Heart left ventricle (tissue), 16 donors: ENCODE measurements around the gene DRD4. TPM values are rescaled to one million over a fixed set of nuclear protein-coding genes. Genes with fewer than 3 reads are reported as not detected.

ENCODE experiments used
- ATAC-seq, 4 donors: fragments of 200-7000 bp; cut with Tn5 transposase; one replicate each; pipeline ENCODE4 v1.9.1; 2020 to 2022; ENCODE audit warnings: moderate library complexity in 4 of 4, mild to moderate bottlenecking in 3 of 4, moderate number of reproducible peaks in 1 of 4
- DNase-seq, 5 donors: peaks; one replicate each; pipeline ENCODE4 v3.0.0-alpha.2; 2020
- H3K27ac ChIP-seq, 12 donors: fragments of 200-600 bp; sonication (generic) in 4 of 12; one replicate each; pipeline versions ENCODE4 v1.5.0 to v1.8.0; 2016 to 2022; ENCODE audit warnings: mild to moderate bottlenecking in 2 of 12
- H3K27me3 ChIP-seq, 9 donors: fragments of 200-600 bp; sonication (generic) in 2 of 9; one replicate each; pipeline versions ENCODE4 v1.5.1 to v1.8.0; 2016 to 2022; ENCODE audit warnings: mild to moderate bottlenecking in 3 of 9
- H3K36me3 ChIP-seq, 9 donors: fragments of 200-600 bp; sonication (generic) in 2 of 9; one replicate each; pipeline versions ENCODE4 v1.5.0 to v1.8.0; 2018 to 2022; ENCODE audit warnings: mild to moderate bottlenecking in 2 of 9
- H3K4me1 ChIP-seq, 12 donors: fragments of 200-600 bp; sonication (generic) in 4 of 12; one replicate each; pipeline versions ENCODE4 v1.5.0 to v1.8.0; 2016 to 2022; ENCODE audit warnings: mild to moderate bottlenecking in 3 of 12
- H3K4me3 ChIP-seq, 12 donors: fragments of 200-600 bp; sonication (generic) in 4 of 12; one replicate each; pipeline versions ENCODE4 v1.5.0 to v1.8.0; 2017 to 2022; ENCODE audit warnings: mild to moderate bottlenecking in 9 of 12, moderate library complexity in 4 of 12
- H3K9me3 ChIP-seq, 12 donors: fragments of 200-600 bp; sonication (generic) in 4 of 12; one replicate each; pipeline versions ENCODE4 v1.5.0 to v1.8.0; 2016 to 2022; ENCODE audit warnings: mild to moderate bottlenecking in 1 of 12
- POLR2A ChIP-seq, 2 donors: fragments of 450-650 bp; IDR thresholded peaks; one replicate each; pipeline ENCODE4 v1.6.1; 2017; ENCODE audit warnings: antibody characterized with exemption in 2 of 2, mild to moderate bottlenecking in 2 of 2, moderate library complexity in 2 of 2
- WGBS, 4 donors: extraction: QIAGEN DNeasy Blood & Tissue Kit in 2 of 4; methylation state at CpG; one replicate each; pipeline versions ENCODE4 v1.1.5 to v1.1.7; 2013 to 2018; 5-methylcytosine and 5-hydroxymethylcytosine counted together
- intact Hi-C, 10 donors: fragments of 100-400 bp; cut with DNase I; formaldehyde crosslinking; loops; one replicate each; pipeline versions ENCODE4 v1.11.1 to v1.14.2; 2022
- polyA plus RNA-seq, 2 donors: library from polyadenylated mRNA; stranded (reverse); fragments of 200-250 nt; gene quantifications; one replicate each; pipeline ENCODE4 v1.2.3, GENCODE V29; 2013
- total RNA-seq, 9 donors: library from RNA; depleted of rRNA in 2 of 9; stranded (reverse); fragments of >200 nt in 2 of 9; fragmentation: NEBNext Ultra II Directional in 3 of 9; extraction: Animal tissue kit (Norgen Biotek cat#: 25700) in 3 of 9; gene quantifications; one replicate each; pipeline versions ENCODE4 v1.1.0 to v1.2.4, GENCODE V29; 2016 to 2023
- TF ChIP-seq, protein P1 (sequence below), 12 donors: fragments of 200-600 bp; sonication (generic) in 4 of 12; IDR thresholded peaks; one replicate each; pipeline versions ENCODE4 v1.5.0 to v1.8.0; 2018 to 2022; ENCODE audit warnings: antibody characterized with exemption in 12 of 12, mild to moderate bottlenecking in 5 of 12
- donor health status: ischemic (EF 13 %, LVEDD 7.1; RV severe dilation, severe dysfunction).
- donor health status: healthy with polysubstance abuse.
- donor health status: DM: no; HTN: yes; CAD: no.
- donor health status: DM: no; HTN: no; CAD: no.
- donor health status: ischemic (EF 25% LVEDD 6.9; RV normal size, moderate dysfunction).
- donor health status: ischemic (EF 25% LVEDD 5.7; RV mildly dilated, moderate dysfunction).
- donor health status: healthy.
- donor health status: DM: yes; HTN: yes; CAD: no.
- donor health status: ischemic (EF 35%, LVEDD 5.7; RV mildly dilated, moderate dysfunction).
- donor health status: nonischemic (EF 11% LVEDD 7.7; RV severe dilation, severe dysfunction).
- donor health status: DM: yes; HTN: yes; CAD: no.
- donor health status: PGD.
- donor health status: ischemic (EF 29% LVEDD 5.4; RV normal size, mild dysfunction).
- donor health status: nonischemic (EF 23%, LVEDD 6.1; RV moderate dilation, normal function).

The DRD4 gene
- total and polyA plus RNA-seq, 11 donors, result 0.07 to 1.0 (median 0.29) TPM; not detected in 4

DNA sequence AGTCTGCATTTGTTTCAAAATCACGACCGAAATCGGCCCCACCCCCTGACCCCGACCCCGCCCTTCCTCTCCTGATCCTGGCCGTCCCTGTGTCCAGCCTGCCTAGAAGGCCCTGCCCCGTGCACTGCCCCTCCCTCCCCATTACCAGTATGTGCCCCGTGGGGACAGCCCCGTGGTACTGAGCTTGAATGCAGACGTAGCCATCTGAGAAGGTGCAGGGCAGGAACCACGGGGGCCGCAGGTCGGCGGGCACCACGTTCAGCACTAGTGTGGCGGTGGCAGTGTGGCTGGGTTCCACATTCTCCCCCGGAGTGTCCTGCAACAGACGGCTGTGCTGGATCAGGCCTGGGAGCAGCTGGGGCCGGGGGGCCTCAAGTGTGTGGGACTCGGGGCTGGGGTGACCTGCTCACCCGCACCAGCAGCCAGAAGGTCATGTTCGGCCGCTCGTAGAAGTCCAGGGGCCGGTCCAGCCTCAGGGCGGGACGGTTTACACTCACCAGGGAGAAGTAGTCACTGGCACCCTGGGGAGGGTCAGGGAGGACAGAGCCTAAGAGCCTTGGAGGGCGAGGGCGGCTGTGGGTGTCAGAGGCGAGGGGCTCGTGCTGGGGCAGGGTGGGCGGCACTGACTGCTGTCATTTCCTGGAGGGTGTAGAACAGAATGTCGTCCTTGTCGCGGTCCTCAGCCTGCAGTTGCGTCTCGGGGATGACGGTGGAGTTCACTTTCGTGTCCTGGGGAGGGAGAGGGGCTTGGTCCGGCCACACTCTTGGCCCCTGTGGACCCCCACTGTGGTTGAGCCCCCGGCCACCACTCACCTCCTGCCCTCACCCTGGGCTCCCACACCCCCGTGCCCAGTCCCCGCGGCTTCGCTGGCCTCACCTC is 15.9 kb upstream of the DRD4 start:
- H3K4me3 ChIP-seq, result no peak overlapping the region
- no peaks in the 10 kb centered on the region for H3K9me3 ChIP-seq
- TF ChIP-seq, protein P1, sequence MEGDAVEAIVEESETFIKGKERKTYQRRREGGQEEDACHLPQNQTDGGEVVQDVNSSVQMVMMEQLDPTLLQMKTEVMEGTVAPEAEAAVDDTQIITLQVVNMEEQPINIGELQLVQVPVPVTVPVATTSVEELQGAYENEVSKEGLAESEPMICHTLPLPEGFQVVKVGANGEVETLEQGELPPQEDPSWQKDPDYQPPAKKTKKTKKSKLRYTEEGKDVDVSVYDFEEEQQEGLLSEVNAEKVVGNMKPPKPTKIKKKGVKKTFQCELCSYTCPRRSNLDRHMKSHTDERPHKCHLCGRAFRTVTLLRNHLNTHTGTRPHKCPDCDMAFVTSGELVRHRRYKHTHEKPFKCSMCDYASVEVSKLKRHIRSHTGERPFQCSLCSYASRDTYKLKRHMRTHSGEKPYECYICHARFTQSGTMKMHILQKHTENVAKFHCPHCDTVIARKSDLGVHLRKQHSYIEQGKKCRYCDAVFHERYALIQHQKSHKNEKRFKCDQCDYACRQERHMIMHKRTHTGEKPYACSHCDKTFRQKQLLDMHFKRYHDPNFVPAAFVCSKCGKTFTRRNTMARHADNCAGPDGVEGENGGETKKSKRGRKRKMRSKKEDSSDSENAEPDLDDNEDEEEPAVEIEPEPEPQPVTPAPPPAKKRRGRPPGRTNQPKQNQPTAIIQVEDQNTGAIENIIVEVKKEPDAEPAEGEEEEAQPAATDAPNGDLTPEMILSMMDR (IDR thresholded peaks at IDR 0.05), result no peak
- no peak for TF ChIP-seq POLR2A (IDR thresholded peaks at IDR 0.05)
- peaks cover 0 to 22% (median 11%) of the 10 kb centered on the region in 9 donors for H3K27me3 ChIP-seq
- DNase-seq (no peak), ATAC-seq (no peak)
- intact Hi-C loops, result no loop called here
- WGBS, 4 donors, result 69 to 78% (median 71%) methylated on average over 34 to 45 of the region's 45 CpGs
- H3K27ac ChIP-seq, result no peak overlapping the region
- H3K4me1 ChIP-seq, result peaks cover 0 to 11% (median 2%) of the 10 kb centered on the region in 12 donors
- H3K36me3 ChIP-seq, result peaks cover 0 to 3% (median 0%) of the 10 kb centered on the region in 9 donors

DNA sequence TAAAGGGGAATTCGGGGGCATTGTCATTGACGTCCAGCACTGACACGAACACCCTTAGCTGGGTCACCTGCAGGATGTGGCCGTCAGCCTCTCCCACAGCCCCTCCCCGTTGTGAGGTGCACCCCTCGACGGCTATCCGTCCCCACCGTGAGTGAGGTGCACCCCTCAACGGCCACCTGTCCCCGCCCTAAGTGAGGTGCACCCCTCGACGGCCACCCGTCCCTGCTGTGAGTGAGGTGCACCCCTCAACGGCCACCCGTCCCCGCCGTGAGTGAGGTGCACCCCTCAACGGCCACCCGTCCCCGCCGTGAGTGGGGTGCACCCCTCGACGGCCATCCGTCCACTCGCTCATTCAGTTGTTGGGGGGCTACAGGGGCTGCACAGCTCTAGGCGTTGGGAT is 15.2 kb upstream of the DRD4 start:
- TF ChIP-seq, protein P1 (IDR thresholded peaks at IDR 0.05), result no peak

DNA sequence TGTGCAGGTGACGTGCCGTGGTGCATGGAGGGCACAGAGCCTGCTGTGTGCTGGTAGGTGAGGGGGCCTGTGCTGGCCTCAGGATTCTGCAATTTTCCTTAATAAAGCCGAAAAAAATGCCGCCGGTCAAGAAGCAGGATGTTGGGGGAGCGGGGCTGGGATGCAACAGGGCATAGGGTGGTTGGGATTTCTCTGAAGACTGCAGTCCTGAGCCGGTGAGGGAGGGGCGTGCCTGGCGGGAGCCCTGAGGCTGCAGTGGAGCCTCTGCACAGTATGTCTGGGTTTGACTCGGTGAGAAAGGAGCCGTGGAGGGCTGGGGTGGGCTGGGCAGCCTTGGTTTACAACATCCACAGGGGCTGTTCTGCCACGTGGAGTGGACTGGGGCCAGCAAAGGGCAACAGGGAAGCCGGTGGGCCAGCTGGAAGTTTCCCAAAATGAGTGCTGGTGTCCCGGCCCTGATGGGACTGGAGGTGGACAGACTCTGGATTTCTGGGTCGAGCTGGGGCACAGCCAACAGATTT is 13.7 kb upstream of the DRD4 start:
- TF ChIP-seq, protein P1 (IDR thresholded peaks at IDR 0.05), result no peak
- TF ChIP-seq POLR2A (IDR thresholded peaks at IDR 0.05), result no peak
- Histone ChIP-seq H3K4me1 (peaks cover 0 to 10% (median 0%) of the 10 kb centered on the region in 12 donors), H3K27ac (no peak overlapping the region), H3K36me3 (peaks cover 0 to 3% (median 0%) of the 10 kb centered on the region in 9 donors), H3K27me3 (peaks cover 6 to 28% (median 15%) of the 10 kb centered on the region in 9 donors), H3K9me3 (no peaks in the 10 kb centered on the region), H3K4me3 (no peak overlapping the region)
- DNase-seq, result no peak
- no peak for ATAC-seq
- intact Hi-C loops, result no loop called here
- 83 to 85% (median 84%) methylated on average over 15 of the region's 15 CpGs for WGBS, 4 donors

More for the DNA sequence above, 15.2 kb upstream of the DRD4 start:
- ATAC-seq (no peak), DNase-seq (no peak)
- H3K27me3 ChIP-seq, result peaks cover 6 to 28% (median 15%) of the 10 kb centered on the region in 9 donors
- intact Hi-C loops, result no loop called here
- peaks cover 0 to 3% (median 0%) of the 10 kb centered on the region in 9 donors for H3K36me3 ChIP-seq
- H3K27ac ChIP-seq, result no peak overlapping the region
- H3K4me1 ChIP-seq, result peaks cover 0 to 9% (median 0%) of the 10 kb centered on the region in 12 donors
- WGBS, 4 donors, result 85 to 91% (median 88%) methylated on average over 27 of the region's 27 CpGs
- no peak overlapping the region for H3K4me3 ChIP-seq
- H3K9me3 ChIP-seq, result no peaks in the 10 kb centered on the region

DNA sequence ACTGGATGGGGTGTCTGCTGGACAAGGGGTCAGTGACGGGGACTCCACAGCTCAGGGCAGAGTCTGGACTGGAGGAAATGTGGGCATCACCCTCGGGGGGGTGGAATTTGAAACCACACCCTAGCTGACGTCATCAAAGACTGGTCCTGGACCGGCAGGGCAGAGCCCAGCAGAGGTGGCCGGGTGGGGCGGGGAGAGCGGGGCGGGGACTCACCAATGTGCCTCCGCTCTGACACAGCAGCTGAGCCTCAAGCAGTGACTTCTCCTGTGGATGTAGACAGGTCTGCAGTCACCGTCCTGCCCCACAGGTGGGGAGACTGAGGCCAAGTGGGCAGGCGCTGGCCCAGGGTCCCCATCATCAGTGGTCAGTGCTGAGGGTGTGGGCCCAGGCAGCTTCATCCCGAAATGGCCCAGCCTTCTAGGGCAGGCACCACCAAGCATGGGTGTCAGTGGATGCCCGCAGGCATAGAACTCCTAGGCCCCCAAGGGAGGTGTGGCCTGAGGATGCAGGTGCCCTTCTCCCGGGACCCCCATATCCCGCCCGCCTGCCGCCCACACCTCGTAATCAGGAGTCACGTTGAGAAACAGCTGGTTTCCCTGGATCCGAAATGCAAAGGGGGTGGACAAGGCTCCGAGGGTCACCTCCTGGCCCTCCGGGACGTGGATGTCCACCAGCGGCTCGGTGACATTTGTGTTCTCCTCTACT is 12.9 kb upstream of the DRD4 start:
- H3K36me3 ChIP-seq, result peaks cover 0 to 3% (median 0%) of the 10 kb centered on the region in 9 donors
- H3K9me3 ChIP-seq, result no peaks in the 10 kb centered on the region
- intact Hi-C loops, result no loop called here
- no peak overlapping the region for H3K27ac ChIP-seq
- 86 to 90% (median 87%) methylated on average over 22 to 25 of the region's 25 CpGs for WGBS, 4 donors
- H3K4me3 ChIP-seq, result no peak overlapping the region
- peaks cover 6 to 28% (median 15%) of the 10 kb centered on the region in 9 donors for H3K27me3 ChIP-seq
- TF ChIP-seq, protein P1 (IDR thresholded peaks at IDR 0.05), result no peak
- no peak for TF ChIP-seq POLR2A (IDR thresholded peaks at IDR 0.05)
- DNase-seq (no peak), ATAC-seq (no peak)
- H3K4me1 ChIP-seq, result peaks cover 0 to 12% (median 0%) of the 10 kb centered on the region in 12 donors
